DMS53 treated with DMSO at 0.1 percent for 48 hours (cell line): ENCODE measurements around the gene GALR3.
"Not testable (repeated sequence)": the region's sequence is repeated elsewhere in the genome, so short reads cannot be mapped to it uniquely, and the experiment has no call there.

Experiments
- DNase-seq: peaks from one replicate; lab custom pipeline; 2025; ENCODE audit not compliant: unreplicated experiment; lab: John Stamatoyannopoulos, UW

Gene GALR3

DNA sequence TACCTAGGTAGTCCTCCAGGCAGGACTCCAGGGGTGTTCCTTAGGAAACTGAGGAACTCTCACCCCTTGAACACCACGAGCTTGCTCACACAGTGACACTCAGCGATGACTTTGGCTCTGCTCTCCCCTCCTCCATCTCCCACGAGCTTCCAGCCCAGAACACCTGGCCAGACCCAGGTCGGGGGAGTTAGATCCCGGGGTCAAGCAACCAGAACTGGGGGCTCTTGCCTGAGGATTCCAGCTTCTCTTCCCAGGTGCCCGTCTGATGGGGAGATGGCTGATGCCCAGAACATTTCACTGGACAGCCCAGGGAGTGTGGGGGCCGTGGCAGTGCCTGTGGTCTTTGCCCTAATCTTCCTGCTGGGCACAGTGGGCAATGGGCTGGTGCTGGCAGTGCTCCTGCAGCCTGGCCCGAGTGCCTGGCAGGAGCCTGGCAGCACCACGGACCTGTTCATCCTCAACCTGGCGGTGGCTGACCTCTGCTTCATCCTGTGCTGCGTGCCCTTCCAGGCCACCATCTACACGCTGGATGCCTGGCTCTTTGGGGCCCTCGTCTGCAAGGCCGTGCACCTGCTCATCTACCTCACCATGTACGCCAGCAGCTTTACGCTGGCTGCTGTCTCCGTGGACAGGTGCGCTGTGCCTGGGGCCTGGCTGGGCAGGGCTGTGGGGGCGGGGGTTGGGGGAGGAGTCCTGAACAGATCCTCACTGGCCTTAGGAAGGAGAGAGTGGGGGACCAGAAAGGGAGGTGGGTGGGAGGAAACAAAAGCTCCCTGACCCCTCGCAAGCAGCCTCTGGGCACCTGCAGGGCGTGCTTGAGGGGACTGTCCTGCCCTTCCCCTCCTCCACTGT lies at the start of gene GALR3:
GALR3 (plus strand) TSS at position 249 of the 852 bp plus-strand sequence; CDS start at position 274, 25 bp downstream.
- peak; percentile 49 for DNase-seq

- DNase-seq = no peak
Measured at GRCh38 chr22:37774728-37775127, 48.5 kb upstream of the GALR3 start.

DNA sequence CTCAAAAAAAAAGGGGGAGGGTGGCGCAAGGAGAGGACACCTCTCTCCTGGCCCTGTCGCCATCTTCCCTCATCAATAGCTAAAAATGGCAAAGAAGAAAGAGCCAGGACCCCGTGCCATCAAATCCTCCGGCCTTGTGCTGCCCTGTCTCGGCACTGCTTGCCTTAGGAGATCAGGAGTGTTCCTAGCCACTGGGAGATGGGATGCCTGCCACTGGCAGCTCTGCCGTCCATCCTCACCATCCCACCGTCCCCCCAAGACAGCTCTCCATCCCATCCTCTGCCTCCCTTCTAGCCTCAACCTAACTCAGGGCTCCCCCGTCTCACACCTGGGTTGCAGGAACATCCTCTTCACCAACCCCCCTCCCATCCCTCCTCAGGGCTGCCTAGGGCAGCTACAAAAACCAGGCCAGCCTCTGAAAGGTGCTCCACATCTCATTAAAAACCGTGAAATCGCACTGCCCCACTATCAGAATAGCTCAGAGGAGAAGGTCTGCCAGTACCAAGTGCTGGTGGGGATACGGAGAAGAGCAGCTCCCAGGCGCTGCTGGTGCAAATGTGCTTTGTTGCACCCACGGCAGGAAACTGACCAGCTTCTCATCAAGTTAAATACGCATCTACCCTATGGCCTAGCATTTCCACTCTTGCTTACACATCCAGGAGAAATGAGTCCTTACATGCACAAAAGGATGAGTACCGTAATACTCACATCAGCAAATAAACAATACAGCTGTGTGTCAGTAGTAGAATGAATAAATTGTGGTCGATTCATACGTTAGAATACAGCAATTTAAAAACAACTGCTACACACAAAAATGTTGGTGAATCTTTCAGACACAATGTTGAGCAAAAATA lies 47.2 kb upstream of the GALR3 start:
- no peak for DNase-seq

DNA sequence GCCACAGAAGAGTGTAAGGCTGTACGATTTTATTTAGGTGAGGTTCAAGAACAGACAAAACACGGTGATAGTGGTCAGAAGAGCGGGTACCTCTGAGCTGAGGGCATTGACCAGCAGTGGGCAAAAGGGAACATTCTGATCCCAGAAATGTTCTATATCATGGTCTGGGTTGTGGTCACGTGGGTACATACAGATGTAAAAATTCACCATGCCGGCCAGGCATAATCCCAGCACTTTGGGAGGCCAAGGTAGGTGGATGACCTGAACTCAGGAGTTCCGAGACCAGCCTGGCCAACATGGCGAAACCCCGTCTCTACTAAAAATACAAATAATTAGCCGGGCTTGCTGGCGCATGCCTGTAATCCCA lies 46.6 kb upstream of the GALR3 start:
- DNase-seq = no peak

GRCh38 chr22:37777122-37777687 lies 46.0 kb upstream of the GALR3 start:
- DNase-seq = peak; percentile 49

DNA sequence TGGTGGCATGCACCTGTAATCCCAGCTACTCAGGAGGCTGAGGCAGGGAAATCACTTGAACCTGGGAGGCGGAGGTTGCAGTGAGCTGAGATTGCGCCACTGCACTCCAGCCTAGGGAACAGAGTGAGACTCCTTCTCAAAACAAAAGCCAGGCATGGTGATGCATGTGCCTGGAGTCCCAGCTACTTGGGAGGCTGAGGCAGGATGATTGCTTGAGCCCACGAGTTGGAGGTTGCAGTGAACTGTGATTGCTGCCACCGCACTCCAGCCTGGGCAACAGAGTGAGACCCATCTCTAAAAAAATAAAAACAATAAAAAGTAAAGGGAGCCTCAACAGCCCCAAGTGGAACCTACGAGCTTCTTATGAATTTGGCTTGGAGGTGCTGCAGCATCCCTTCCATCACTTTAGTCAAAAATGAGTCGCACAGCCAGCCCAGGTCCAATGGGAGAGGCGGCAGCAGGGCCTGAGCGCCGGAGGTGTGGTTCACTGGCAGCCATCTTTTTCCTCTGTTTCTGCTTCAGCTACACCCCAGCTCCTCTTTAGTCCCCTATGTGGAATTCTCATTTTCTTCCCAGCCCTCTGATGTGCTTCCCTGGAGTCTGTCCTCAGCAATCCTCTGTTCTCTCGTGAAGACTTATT lies 44.7 kb upstream of the GALR3 start:
- DNase-seq = no peak

- no peak for DNase-seq
Measured at GRCh38 chr22:37781434-37782059, 41.6 kb upstream of the GALR3 start.

DNA sequence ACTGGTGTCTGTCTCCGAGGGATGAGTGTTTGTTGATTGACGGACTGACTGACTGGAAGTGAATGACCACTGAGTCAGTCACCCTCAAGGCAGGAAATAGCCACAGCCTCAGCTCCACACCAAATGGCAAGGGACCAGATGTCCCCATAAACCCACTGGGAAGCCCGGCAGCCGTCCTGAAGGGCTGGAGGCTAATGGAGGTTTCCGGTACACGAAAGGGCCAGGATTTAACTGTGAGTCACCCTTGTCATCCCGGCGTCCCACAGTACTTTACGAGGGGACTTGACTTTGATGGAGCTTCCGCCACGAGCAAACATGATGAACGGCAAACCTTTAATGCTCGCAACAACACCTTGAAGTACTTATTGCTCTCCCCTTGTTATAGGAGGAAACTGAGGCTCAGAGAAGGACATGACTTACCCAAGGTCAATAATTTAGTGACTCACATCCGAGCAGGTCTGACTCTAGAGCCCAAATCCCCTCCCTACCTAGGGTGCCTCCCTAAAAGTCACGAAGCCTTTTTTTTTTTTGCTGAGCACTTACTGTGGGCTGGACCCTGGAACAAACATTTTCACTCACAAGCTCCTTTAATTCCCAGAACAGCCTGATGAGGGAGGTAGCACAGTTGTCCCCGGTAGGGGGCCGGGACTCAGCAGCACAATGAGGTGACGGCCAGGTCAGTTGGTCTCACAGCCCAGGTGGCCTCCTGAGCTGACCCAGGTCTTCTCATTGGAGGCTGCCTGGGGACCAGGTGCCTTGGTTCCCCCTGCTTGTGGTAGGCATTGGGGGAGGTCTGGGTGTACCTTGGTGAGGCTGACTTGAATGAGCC lies 40.6 kb upstream of the GALR3 start:
- no peak for DNase-seq

DNA sequence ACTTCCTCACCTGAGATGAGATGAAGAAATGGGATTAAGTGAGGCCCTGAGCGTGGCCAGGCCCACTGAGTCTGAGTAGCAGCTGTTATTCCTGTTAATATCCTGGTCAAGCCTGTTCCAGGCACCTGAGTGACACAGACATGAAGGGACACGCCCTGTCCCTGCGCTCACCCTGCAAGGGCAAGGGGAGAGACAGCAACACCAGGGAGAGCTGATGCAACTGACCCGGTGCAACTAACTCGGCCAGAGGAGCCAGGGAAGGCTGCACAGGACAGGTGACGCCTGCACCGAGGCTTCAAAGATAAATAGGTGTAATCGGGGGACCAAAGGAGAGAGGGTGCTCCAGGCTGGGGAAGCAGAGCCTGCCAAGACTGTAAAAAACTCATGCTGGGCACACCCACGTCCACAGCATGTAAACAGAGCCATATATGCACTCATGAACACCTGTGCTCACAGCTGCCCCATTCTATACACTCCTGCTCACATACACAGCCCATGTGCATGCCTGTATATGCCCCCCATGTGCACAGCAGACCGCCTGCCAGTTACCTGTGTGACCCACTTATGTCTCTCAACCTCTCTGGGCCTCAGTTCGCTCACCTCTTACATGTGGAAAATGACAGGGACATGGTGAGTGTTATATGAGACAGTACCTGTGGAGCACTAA lies 38.2 kb upstream of the GALR3 start:
- DNase-seq = peak; percentile 54

GRCh38 chr22:37790234-37790633 lies 32.9 kb upstream of the GALR3 start:
- DNase-seq = no peak

- no peak for DNase-seq
Measured at GRCh38 chr22:37792494-37792893, 30.7 kb upstream of the GALR3 start.

GRCh38 chr22:37794376-37794775 lies 28.8 kb upstream of the GALR3 start:
- DNase-seq = no peak

DNA sequence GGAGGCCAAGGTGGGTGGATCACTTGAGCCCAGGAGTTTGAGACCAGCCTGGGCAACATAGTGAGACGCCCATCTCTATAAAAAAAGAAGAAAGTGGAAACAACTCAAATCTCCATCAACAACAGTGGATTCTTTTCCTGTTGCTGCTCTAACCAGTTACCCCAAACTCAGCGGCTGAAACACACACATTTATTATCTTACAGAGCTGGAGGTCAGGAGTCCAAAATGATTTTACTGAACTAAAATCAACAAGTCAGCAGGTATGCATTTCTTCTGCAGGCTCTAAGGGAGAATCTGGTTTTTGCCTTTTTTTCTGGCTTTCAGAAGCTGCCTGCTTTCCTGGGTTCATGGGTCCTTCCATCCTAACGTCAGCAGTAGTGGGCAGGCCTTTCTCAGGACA lies 27.1 kb upstream of the GALR3 start:
- DNase-seq = no peak

GRCh38 chr22:37797259-37797658 lies 25.9 kb upstream of the GALR3 start:
- DNase-seq = not testable (repeated sequence)

DNA sequence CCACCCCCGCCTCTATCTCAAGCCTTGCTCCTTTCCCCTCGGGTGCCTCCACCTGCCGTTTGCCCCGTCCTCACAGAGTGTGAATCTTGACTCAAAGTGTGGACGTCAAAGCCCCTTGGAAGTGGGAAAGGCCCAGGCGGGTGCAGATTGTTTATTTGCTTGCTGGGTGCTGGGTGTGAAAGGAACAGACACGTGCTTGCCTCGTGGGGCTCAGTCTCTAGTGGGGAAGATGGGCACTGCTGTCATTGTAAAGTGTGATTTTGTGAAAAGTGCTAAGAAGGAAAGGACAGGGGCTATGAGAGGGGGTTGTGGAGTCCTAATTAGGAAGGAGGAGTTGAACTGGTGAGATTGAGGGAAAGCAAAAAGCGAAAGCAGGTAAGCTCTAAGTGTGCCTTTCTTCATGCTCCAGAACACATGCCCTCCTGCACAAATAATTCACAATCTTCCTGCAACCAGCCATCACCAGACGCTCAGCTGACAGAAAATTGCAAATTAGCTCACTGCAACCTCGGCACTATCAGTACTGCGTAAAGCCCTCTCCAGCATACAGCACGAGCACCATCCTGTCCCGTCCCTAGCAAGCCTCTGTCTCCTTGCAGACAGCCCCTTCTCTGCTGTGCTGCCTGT lies 25.2 kb upstream of the GALR3 start:
- DNase-seq = no peak

GRCh38 chr22:37799979-37800378 lies 23.2 kb upstream of the GALR3 start:
- not testable (repeated sequence) for DNase-seq

DNA sequence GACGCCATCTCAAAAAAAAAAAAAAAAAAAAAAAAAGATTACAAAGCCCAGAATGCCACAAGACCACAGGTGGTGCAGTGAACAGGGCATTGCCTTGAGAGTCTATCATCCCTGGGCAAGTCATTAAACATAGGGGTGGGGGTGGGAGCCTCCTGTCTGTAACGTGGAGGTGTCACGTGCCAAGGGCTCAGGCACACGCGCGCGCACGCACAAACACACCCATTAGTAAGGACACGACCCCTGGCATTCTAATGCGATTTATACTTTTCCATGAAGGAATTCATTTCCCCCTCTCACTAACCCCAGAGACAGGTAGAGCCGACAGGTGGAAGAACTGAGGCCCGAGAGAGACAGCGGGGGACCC lies 21.3 kb upstream of the GALR3 start:
- no peak for DNase-seq

GRCh38 chr22:37802310-37803194 lies 20.6 kb upstream of the GALR3 start:
- peak; percentile 20 for DNase-seq
